ENCODE data around the gene COPA.
"Not testable (repeated sequence)": the region's sequence is repeated elsewhere in the genome, so short reads cannot be mapped to it uniquely, and the experiment has no call there.

Gene COPA

GRCh38 chr1:160342953-160343869 lies at the start of gene COPA, which contains the start of gene NCSTN:
Gene COPA, minus strand, starts transcription at chr1:160343250. Its CDS starts 80 bp downstream, at chr1:160343170.
Gene NCSTN, plus strand, starts transcription at chr1:160343383. Its CDS starts 14 bp downstream, at chr1:160343397.
- Histone ChIP-seq H3K27ac (ENCODE audit: low read length) (peak within 1 kb of the TSS; percentile 58; the same call in 1 of the 2 replicates), H3K79me2 (ENCODE audit: low read length) (peaks cover 88% of the 10 kb centered on the region), H3K4me1 (ENCODE audit: low read length) (peaks cover 9% of the 10 kb centered on the region), H3K9me3 (replicated peaks; ENCODE audit: insufficient read depth, low read length) (no peaks in the 10 kb centered on the region), H3F3A (ENCODE audit: insufficient read depth, low read length) (0 out of 2 replicates have a peak, but pooled peaks cover 4% of the 10 kb centered on the region), H4K20me1 (ENCODE audit: insufficient read depth, low read length) (no peaks in the 10 kb centered on the region), H3K36me3 (replicated peaks; ENCODE audit: insufficient read depth, low read length) (peaks cover 7% of the 10 kb centered on the region; the same call in 1 of the 2 replicates), H3K4me3 (ENCODE audit: low read length) (peak within 1 kb of the TSS; percentile 94), H3K9me2 (replicated peaks; ENCODE audit: insufficient read depth, low read length) (no peaks in the 10 kb centered on the region), H3K9ac (ENCODE audit: low read length) (peak within 1 kb of the TSS; percentile 91), H3K4me2 (ENCODE audit: low read depth, low read length) (peak within 1 kb of the TSS; percentile 81), H3K27me3 (replicated peaks; ENCODE audit: insufficient read depth, low read length) (no peaks in the 10 kb centered on the region), H2AFZ (ENCODE audit: low read length) (peak within 1 kb of the TSS; percentile 66)
- DNase-seq = peak; percentile 99
- no peak for TF ChIP-seq EZH2phosphoT487 (IDR thresholded peaks at IDR 0.05; ENCODE audit: low read length)

- not testable (repeated sequence) for H3K79me2 ChIP-seq (ENCODE audit: low read length); H3K27me3 ChIP-seq (replicated peaks; ENCODE audit: insufficient read depth, low read length); H3K27ac ChIP-seq (ENCODE audit: low read length); H3K9me2 ChIP-seq (replicated peaks; ENCODE audit: insufficient read depth, low read length); H3K4me2 ChIP-seq (ENCODE audit: low read depth, low read length); H3K9me3 ChIP-seq (replicated peaks; ENCODE audit: insufficient read depth, low read length); H3F3A ChIP-seq (ENCODE audit: insufficient read depth, low read length); H3K4me1 ChIP-seq (ENCODE audit: low read length); H3K9ac ChIP-seq (ENCODE audit: low read length); DNase-seq; H3K4me3 ChIP-seq (ENCODE audit: low read length); H4K20me1 ChIP-seq (ENCODE audit: insufficient read depth, low read length); H2AFZ ChIP-seq (ENCODE audit: low read length); H3K36me3 ChIP-seq (replicated peaks; ENCODE audit: insufficient read depth, low read length)
Observed at GRCh38 chr1:160388406-160388805, 45.4 kb upstream of the COPA start.

- not testable (repeated sequence) for H3K27ac ChIP-seq (ENCODE audit: low read length); H3K9me3 ChIP-seq (replicated peaks; ENCODE audit: insufficient read depth, low read length); H3K9ac ChIP-seq (ENCODE audit: low read length); H3K36me3 ChIP-seq (replicated peaks; ENCODE audit: insufficient read depth, low read length); H3K4me1 ChIP-seq (ENCODE audit: low read length); H3K9me2 ChIP-seq (replicated peaks; ENCODE audit: insufficient read depth, low read length); H4K20me1 ChIP-seq (ENCODE audit: insufficient read depth, low read length); H3K4me3 ChIP-seq (ENCODE audit: low read length); H3K79me2 ChIP-seq (ENCODE audit: low read length); H3K27me3 ChIP-seq (replicated peaks; ENCODE audit: insufficient read depth, low read length); H2AFZ ChIP-seq (ENCODE audit: low read length); H3K4me2 ChIP-seq (ENCODE audit: low read depth, low read length); DNase-seq; H3F3A ChIP-seq (ENCODE audit: insufficient read depth, low read length)
Observed at GRCh38 chr1:160384812-160385211, 41.8 kb upstream of the COPA start.

GRCh38 chr1:160377585-160378206 lies 34.6 kb upstream of the COPA start:
- no peak for DNase-seq
- Histone ChIP-seq H2AFZ (ENCODE audit: low read length) (no peak overlapping the region), H3K79me2 (ENCODE audit: low read length) (no peaks in the 10 kb centered on the region), H3K9me3 (replicated peaks; ENCODE audit: insufficient read depth, low read length) (no peaks in the 10 kb centered on the region), H3K4me3 (ENCODE audit: low read length) (no peak overlapping the region), H3K27ac (ENCODE audit: low read length) (no peak overlapping the region), H3K27me3 (replicated peaks; ENCODE audit: insufficient read depth, low read length) (no peaks in the 10 kb centered on the region), H3K4me1 (ENCODE audit: low read length) (peaks cover 4% of the 10 kb centered on the region; the same call in 1 of the 2 replicates), H3K36me3 (replicated peaks; ENCODE audit: insufficient read depth, low read length) (no peaks in the 10 kb centered on the region), H4K20me1 (ENCODE audit: insufficient read depth, low read length) (no peaks in the 10 kb centered on the region), H3K4me2 (ENCODE audit: low read depth, low read length) (no peak overlapping the region), H3K9ac (ENCODE audit: low read length) (no peak overlapping the region), H3K9me2 (replicated peaks; ENCODE audit: insufficient read depth, low read length) (no peaks in the 10 kb centered on the region), H3F3A (ENCODE audit: insufficient read depth, low read length) (no peaks in the 10 kb centered on the region)
- TF ChIP-seq CTCF (IDR thresholded peaks at IDR 0.05; ENCODE audit: low read length) (no peak), EZH2phosphoT487 (IDR thresholded peaks at IDR 0.05; ENCODE audit: low read length) (no peak), EZH2 (optimal IDR thresholded peaks at IDR 0.05; ENCODE audit: low read depth, low read length) (no peak)

Data from MM.1S (cell line).